HepG2 (cell line): ENCODE measurements around the gene PIP5K1C. TPM values are rescaled to one million over a fixed set of nuclear protein-coding genes. Genes with fewer than 3 reads are reported as not detected.

ENCODE experiments used
- E2F5 ChIP-seq: sonication (generic); formaldehyde crosslinking; conservative IDR thresholded peaks from 2 replicates; pipeline ENCODE4 v1.4.0; 2020; ENCODE audit warnings: missing genetic modification reagents
- ELF4 ChIP-seq: sonication (generic); formaldehyde crosslinking; IDR thresholded peaks from 2 replicates; pipeline ENCODE4 v1.5.0; 2020; ENCODE audit warnings: missing genetic modification reagents, mild to moderate bottlenecking, moderate library complexity, borderline replicate concordance
- ETV5 ChIP-seq: IDR thresholded peaks from 2 replicates; pipeline ENCODE4 v1.6.1; 2018; ENCODE audit warnings: missing biosample characterization, missing genetic modification reagents, inconsistent platforms, borderline replicate concordance
- GATAD1 ChIP-seq: IDR thresholded peaks from 2 replicates; pipeline ENCODE4 v1.6.1; 2016; ENCODE audit warnings: missing genetic modification reagents, missing compliant biosample characterization
- HES4 ChIP-seq: sonication (generic); formaldehyde crosslinking; IDR thresholded peaks from 2 replicates; pipeline ENCODE4 v1.9.0; 2021; ENCODE audit warnings: mild to moderate bottlenecking, missing genetic modification reagents, borderline replicate concordance
- HMGA1 ChIP-seq: sonication (generic); formaldehyde crosslinking; conservative IDR thresholded peaks from 2 replicates; pipeline ENCODE4 v1.4.0; 2020; ENCODE audit warnings: missing genetic modification reagents
- HOXA9 ChIP-seq: sonication (generic); formaldehyde crosslinking; IDR thresholded peaks from 2 replicates; pipeline ENCODE4 v1.8.1; 2022; ENCODE audit warnings: missing genetic modification reagents, mild to moderate bottlenecking, moderate library complexity, borderline replicate concordance
- NR2F6 ChIP-seq, 2 experiments: IDR thresholded peaks; 2 replicates each; pipeline ENCODE4 v1.6.1; 2016; ENCODE audit warnings: antibody characterized with exemption in 1 of 2, mild to moderate bottlenecking in 1 of 2
- PAX8 ChIP-seq: sonication (generic); formaldehyde crosslinking; IDR thresholded peaks from 2 replicates; pipeline ENCODE4 v1.8.0; 2022; ENCODE audit warnings: mild to moderate bottlenecking, missing genetic modification reagents, borderline replicate concordance
- PHB2 ChIP-seq: fragments of 450-650 bp; IDR thresholded peaks from 2 replicates; pipeline ENCODE4 v1.6.1; 2018; ENCODE audit not compliant: partially characterized antibody
- PTBP1 ChIP-seq: fragments of 200-400 bp; formaldehyde crosslinking; IDR thresholded peaks from 2 replicates; pipeline ENCODE4 v1.6.1; 2018; ENCODE audit warnings: low read length, low read depth; ENCODE audit not compliant: poor library complexity, severe bottlenecking
- REPIN1 ChIP-seq: sonication (generic); formaldehyde crosslinking; IDR thresholded peaks from 2 replicates; pipeline ENCODE4 v1.8.0; 2022; ENCODE audit warnings: missing genetic modification reagents, low read depth, mild to moderate bottlenecking, borderline replicate concordance
- SP5 ChIP-seq: IDR thresholded peaks from 2 replicates; pipeline ENCODE4 v1.6.1; 2016; ENCODE audit warnings: low read depth, borderline replicate concordance
- TBP ChIP-seq: sonication (generic); formaldehyde crosslinking; IDR thresholded peaks from 2 replicates; pipeline ENCODE4 v1.5.0; 2020; ENCODE audit warnings: missing genetic modification reagents
- ZNF296 ChIP-seq: sonication (generic); formaldehyde crosslinking; conservative IDR thresholded peaks from 2 replicates; pipeline ENCODE4 v1.5.0; 2020; ENCODE audit warnings: mild to moderate bottlenecking, missing genetic modification reagents
- ZNF350 ChIP-seq: sonication (generic); formaldehyde crosslinking; IDR thresholded peaks from 2 replicates; pipeline ENCODE4 v1.4.0; 2020; ENCODE audit warnings: mild to moderate bottlenecking, low read depth, missing genetic modification reagents, borderline replicate concordance
- ZNF382 ChIP-seq: sonication (generic); formaldehyde crosslinking; IDR thresholded peaks from 2 replicates; pipeline ENCODE4 v1.5.0; 2020; ENCODE audit warnings: missing genetic modification reagents, mild to moderate bottlenecking, borderline replicate concordance
- ZNF510 ChIP-seq: sonication (generic); formaldehyde crosslinking; IDR thresholded peaks from 2 replicates; pipeline ENCODE4 v1.4.0; 2020; ENCODE audit warnings: low read depth, mild to moderate bottlenecking, missing genetic modification reagents
- ZNF576 ChIP-seq: sonication (generic); formaldehyde crosslinking; IDR thresholded peaks from 2 replicates; pipeline ENCODE4 v1.4.0; 2020; ENCODE audit warnings: mild to moderate bottlenecking, missing genetic modification reagents
- ZNF605 ChIP-seq: sonication (generic); formaldehyde crosslinking; IDR thresholded peaks from 2 replicates; pipeline ENCODE4 v1.8.0; 2022; ENCODE audit warnings: mild to moderate bottlenecking, missing genetic modification reagents
- ZNF704 ChIP-seq: sonication (generic); formaldehyde crosslinking; IDR thresholded peaks from 2 replicates; pipeline ENCODE4 v1.8.1; 2023; ENCODE audit warnings: mild to moderate bottlenecking, inconsistent platforms, moderate library complexity, missing genetic modification reagents, borderline replicate concordance
- ZNF710 ChIP-seq: sonication (generic); formaldehyde crosslinking; IDR thresholded peaks from 2 replicates; pipeline ENCODE4 v1.5.0; 2020; ENCODE audit warnings: mild to moderate bottlenecking, missing genetic modification reagents, borderline replicate concordance
- ZNF770 ChIP-seq: sonication (generic); formaldehyde crosslinking; IDR thresholded peaks from 2 replicates; pipeline ENCODE4 v1.5.0; 2020; ENCODE audit warnings: mild to moderate bottlenecking, missing genetic modification reagents
- polyA plus RNA-seq, 8 experiments: library from polyadenylated mRNA; depleted of rRNA in 3 of 8; stranded (reverse) in 7 of 8; unstranded in 1 of 8; fragments of >200 nt; fragmentation: Illumina TruSeq in 4 of 8; extraction: Trizol in 4 of 8; gene quantifications; 2 replicates each; pipeline versions ENCODE4 v1.2.1 to v1.2.3, GENCODE V29; 2011 to 2016; ENCODE audit warnings: low read depth in 4 of 8, missing spikeins in 1 of 8, mixed read lengths in 1 of 8; ENCODE audit not compliant: insufficient read depth in 1 of 8
- total RNA-seq, 5 experiments: library from RNA; depleted of rRNA; stranded (reverse); fragments of >200 nt; fragmentation: Illumina TruSeq; extraction: Trizol; gene quantifications; 2 replicates each; pipeline ENCODE4 v1.2.3, GENCODE V29; 2016; ENCODE audit warnings: low read depth in 1 of 5

The PIP5K1C gene
- total and polyA plus RNA-seq, 2 of the 13 experiments (the other 11 are each of a cell fraction or from before 2014, with no cell fraction given) = 3.6 to 4.3 TPM

GRCh38 chr19:3708207-3708931 is 8.1 kb upstream of the PIP5K1C start, which contains the start of gene TJP3 (continued):
- TF ChIP-seq PTBP1 (no peak), ZNF350 (CRISPR knock-in tag) (no peak), ETV5 (CRISPR knock-in tag) (peak; percentile 49; the same call in 1 of the 2 replicates), ZNF296 (CRISPR knock-in tag) (no peak; the same call in 1 of the 2 replicates), SP5 (CRISPR knock-in tag) (peak; percentile 68), TBP (no peak), NR2F6 (IDR thresholded peaks at IDR 0.05) (peak; percentile 12; the same call in 1 of the 2 replicates), NR2F6 (CRISPR knock-in tag; IDR thresholded peaks at IDR 0.05) (peak; percentile 57), ZNF576 (CRISPR knock-in tag) (no peak), ZNF710 (no peak), ZNF605 (CRISPR knock-in tag) (no peak), REPIN1 (CRISPR knock-in tag) (no peak), ZNF510 (no peak), HES4 (no peak), HOXA9 (no peak), ZNF770 (CRISPR knock-in tag) (peak; percentile 38; the same call in 1 of the 2 replicates), PHB2 (no peak), GATAD1 (CRISPR knock-in tag) (no peak), ZNF382 (CRISPR knock-in tag) (no peak), ZNF704 (CRISPR knock-in tag) (no peak), ELF4 (CRISPR knock-in tag) (no peak), E2F5 (CRISPR knock-in tag) (0 out of 2 replicates have a peak, but pooled peaks have one; percentile 16), PAX8 (CRISPR knock-in tag) (no peak), HMGA1 (CRISPR knock-in tag) (no peak)
